ENCODE results near the gene SLC24A3. TPM values are rescaled to one million over a fixed set of nuclear protein-coding genes. Genes with fewer than 3 reads are reported as not detected.

The SLC24A3 gene
- total RNA-seq, 1 experiment from 2014 or later, result not detected

GRCh38 chr20:19555726-19556125 lies 343.3 kb downstream of the SLC24A3 start:
- H3K4me1 ChIP-seq (ENCODE audit: control insufficient read depth, insufficient read depth, low read length), result no peaks in the 10 kb centered on the region
- H3K36me3 ChIP-seq (ENCODE audit: control insufficient read depth, insufficient read depth, low read length), result no peaks in the 10 kb centered on the region
- no peaks in the 10 kb centered on the region for H3K9me3 ChIP-seq (ENCODE audit: control insufficient read depth, insufficient read depth, low read depth, low read length)
- no peak overlapping the region for H3K27ac ChIP-seq (ENCODE audit: low read length)
- TF ChIP-seq REST (IDR thresholded peaks at IDR 0.05; ENCODE audit: insufficient read depth in 1 of 2, low read depth in 2 of 2, low read length in 1 of 2), result no peak
- no peak for TF ChIP-seq CTCF (IDR thresholded peaks at IDR 0.05)
- no peak for TF ChIP-seq SIN3A (IDR thresholded peaks at IDR 0.05; ENCODE audit: borderline replicate concordance, insufficient read depth, low read depth, low read length)
- no peak for TF ChIP-seq TCF7L2 (IDR thresholded peaks at IDR 0.05; ENCODE audit: low read depth, low read length)
- H3K4me3 ChIP-seq (ENCODE audit: low read depth in 2 of 2, low read length in 2 of 2), result no peak overlapping the region
- BruUV-seq (replicated peaks), result no TSS peak
- peaks cover 3% of the 10 kb centered on the region; the same call in 1 of the 2 replicates for H3K27me3 ChIP-seq (ENCODE audit: control insufficient read depth, insufficient read depth, low read length)
- ChIA-PET POLR2A (no interaction called here), CTCF (no interaction called here)
- in situ Hi-C loops (cut with HindIII; ENCODE audit: low pct_unique_long_range_greater_than_20kb, low sequenced_read_pairs), result no loop called here
- intact Hi-C loops (cut with micrococcal nuclease; ENCODE audit: unreplicated experiment), result no loop called here
- no peak for ATAC-seq
- no peak for DNase-seq (ENCODE audit: low read depth, low spot score)

- Histone ChIP-seq H3K36me3 (ENCODE audit: control insufficient read depth, insufficient read depth, low read length) (no peaks in the 10 kb centered on the region), H3K27ac (ENCODE audit: low read length) (no peak overlapping the region), H3K9me3 (ENCODE audit: control insufficient read depth, insufficient read depth, low read depth, low read length) (no peaks in the 10 kb centered on the region), H3K4me3 (ENCODE audit: low read depth in 2 of 2, low read length in 2 of 2) (no peak overlapping the region), H3K27me3 (ENCODE audit: control insufficient read depth, insufficient read depth, low read length) (0 out of 2 replicates have a peak, but pooled peaks cover 1% of the 10 kb centered on the region), H3K4me1 (ENCODE audit: control insufficient read depth, insufficient read depth, low read length) (no peaks in the 10 kb centered on the region)
- ATAC-seq, result no peak
- in situ Hi-C loops (cut with HindIII; ENCODE audit: low pct_unique_long_range_greater_than_20kb, low sequenced_read_pairs) (no loop called here), intact Hi-C loops (cut with micrococcal nuclease; ENCODE audit: unreplicated experiment) (no loop called here)
- ChIA-PET CTCF (no interaction called here), POLR2A (no interaction called here)
- no peak for DNase-seq (ENCODE audit: low read depth, low spot score)
- BruUV-seq (replicated peaks), result no TSS peak
- TF ChIP-seq CTCF (IDR thresholded peaks at IDR 0.05) (no peak), TCF7L2 (IDR thresholded peaks at IDR 0.05; ENCODE audit: low read depth, low read length) (no peak), REST (IDR thresholded peaks at IDR 0.05; ENCODE audit: insufficient read depth in 1 of 2, low read depth in 2 of 2, low read length in 1 of 2) (no peak), SIN3A (IDR thresholded peaks at IDR 0.05; ENCODE audit: borderline replicate concordance, insufficient read depth, low read depth, low read length) (no peak), POLR2AphosphoS5 (IDR thresholded peaks at IDR 0.05; ENCODE audit: low read depth, low read length) (no peak)
Observed at GRCh38 chr20:19557291-19557690, 344.8 kb downstream of the SLC24A3 start.

All from Panc1 (cell line).